ENCODE results near the gene BAHD1.

Gene BAHD1

DNA sequence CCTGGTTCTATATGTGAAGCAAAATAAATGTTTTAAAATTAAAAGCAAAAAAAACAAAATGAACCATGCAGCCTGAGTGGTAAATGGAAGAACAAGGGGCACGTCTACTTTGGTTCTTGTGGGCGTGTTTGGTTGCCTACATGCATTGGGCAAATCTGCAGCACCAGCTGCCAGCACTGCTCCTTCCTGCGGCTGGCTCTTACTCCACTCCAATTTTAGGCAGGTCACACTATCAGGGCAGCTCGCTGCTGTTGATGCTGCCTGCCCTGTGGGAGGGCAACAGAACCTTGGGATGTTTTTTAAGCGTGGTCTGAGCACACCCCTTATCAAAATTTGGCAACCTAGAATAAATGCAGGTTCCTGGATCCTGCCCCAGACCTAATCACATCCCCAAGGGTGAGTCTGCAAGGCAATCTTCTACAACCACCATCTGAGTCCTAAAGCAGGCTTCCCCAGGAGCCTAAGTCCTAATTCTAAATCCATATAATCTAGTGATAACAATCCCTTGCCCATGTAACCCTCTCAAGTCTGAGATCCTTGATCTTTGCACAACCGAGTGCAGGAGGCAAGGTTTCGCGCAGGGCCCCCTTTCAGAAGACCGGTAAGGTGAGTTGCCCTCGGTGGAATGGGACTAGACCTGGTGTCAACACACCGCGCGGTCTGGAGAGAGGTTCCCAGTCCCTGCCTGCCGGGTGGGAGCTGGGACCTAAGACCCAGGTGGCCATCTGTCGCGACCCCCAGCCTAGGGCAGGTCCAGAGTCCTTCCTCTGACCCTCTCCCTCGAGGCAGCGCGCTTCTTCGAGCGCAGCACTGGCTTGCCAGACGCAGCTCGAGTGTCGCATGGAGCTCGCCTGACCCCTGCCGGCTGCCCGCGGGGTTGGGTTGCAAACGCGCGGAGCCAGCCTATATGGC, 19.3 kb upstream of the BAHD1 start:
- DNase-seq (ENCODE audit: low read depth, low spot score), result no peak

DNA sequence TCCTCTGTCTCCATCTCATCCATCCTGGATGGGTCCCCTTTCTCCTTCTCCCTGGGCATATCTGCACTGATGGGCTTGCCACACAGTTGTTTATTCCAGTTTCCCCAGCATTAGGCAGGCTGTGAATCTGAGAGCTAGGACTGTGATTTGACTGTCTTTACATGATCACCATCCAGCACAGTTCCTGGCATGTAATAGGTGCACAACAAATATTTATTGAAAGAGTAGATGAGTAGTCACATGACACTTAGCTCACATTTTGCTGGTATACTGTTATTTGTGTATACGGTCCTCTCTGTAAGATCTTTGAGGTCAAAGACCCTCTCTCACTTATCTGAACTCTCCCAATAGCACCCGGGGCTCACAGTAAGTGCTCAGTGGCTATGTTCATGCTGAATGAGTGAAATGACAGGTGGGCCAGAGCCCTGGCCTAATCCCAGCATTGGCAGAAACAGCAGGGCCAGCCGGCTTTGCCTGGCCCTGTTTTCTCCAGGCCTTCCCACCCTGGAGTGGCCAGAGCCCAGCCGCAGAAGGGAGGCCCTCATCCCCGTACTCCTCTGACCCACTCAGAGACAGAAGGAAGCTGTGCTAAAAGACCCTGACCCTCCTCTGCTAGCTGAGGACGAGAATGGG, 16.2 kb upstream of the BAHD1 start:
- DNase-seq (ENCODE audit: low read depth, low spot score), result no peak
- no peak overlapping the region for H3K27ac ChIP-seq

More for the DNA sequence above, 19.3 kb upstream of the BAHD1 start:
- H3K27ac ChIP-seq, result no peak overlapping the region

DNA sequence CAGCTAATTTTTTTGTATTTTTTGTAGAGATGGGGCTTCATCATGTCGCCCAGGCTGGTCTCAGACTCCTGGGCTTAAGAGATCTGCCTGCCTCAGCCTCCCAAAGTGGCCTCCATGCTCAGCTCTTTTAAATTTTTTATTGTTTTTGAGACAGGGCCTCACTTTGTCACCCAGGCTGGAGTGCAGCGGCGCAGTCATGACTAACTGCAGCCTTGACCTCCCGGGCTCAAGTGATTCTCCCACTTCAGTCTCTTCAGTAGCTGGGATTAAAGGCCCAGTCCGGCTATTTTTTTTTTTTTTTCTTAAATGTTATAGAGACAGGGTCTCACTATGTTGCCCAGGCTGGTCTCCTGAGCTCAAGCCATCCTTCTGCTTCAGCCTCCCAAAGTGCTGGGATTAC, 15.1 kb upstream of the BAHD1 start:
- no peak overlapping the region for H3K27ac ChIP-seq
- no peak for DNase-seq (ENCODE audit: low read depth, low spot score)

DNA sequence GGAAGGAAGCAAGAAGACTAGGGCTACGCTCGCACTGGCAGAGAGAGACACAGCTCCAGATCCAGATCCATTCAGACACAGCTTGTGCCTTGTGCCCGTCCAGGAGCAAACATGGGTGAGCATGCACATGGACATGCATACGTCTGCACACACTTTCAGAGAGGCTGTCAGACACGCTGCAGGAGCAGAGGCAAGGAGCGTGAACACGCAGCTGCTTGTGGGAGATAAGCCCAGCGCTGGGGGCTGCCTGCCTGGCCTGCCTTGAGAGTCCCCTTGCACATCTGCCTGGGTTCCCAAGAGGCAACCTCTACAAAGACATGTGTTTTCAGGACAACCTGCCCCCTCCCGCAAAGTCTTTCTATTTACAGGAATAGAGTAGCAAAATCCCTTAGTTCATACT, 13.6 kb upstream of the BAHD1 start:
- no peak overlapping the region for H3K27ac ChIP-seq
- DNase-seq (ENCODE audit: low read depth, low spot score), result no peak

DNA sequence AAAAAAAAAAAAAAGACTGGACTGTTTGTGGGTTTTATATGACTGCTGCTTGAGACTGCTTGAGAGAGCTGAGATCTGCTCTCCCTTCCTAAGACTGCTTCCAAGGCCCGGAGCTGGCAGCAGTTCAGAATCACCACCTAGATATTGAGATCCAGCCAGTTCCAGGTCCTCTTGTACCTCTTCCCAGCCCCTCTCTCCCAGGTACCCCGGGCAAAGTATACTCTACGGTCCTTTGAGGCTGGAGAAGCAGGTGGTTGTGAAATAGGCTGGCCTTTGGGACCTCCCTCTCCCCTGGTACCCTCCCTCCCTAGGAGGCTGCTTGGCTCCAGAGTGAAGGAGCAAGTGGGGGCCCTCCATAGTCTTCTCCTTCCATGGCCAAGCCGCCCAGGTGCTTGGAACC, 12.6 kb upstream of the BAHD1 start:
- H3K27ac ChIP-seq, result no peak overlapping the region
- no peak for DNase-seq (ENCODE audit: low read depth, low spot score)

DNA sequence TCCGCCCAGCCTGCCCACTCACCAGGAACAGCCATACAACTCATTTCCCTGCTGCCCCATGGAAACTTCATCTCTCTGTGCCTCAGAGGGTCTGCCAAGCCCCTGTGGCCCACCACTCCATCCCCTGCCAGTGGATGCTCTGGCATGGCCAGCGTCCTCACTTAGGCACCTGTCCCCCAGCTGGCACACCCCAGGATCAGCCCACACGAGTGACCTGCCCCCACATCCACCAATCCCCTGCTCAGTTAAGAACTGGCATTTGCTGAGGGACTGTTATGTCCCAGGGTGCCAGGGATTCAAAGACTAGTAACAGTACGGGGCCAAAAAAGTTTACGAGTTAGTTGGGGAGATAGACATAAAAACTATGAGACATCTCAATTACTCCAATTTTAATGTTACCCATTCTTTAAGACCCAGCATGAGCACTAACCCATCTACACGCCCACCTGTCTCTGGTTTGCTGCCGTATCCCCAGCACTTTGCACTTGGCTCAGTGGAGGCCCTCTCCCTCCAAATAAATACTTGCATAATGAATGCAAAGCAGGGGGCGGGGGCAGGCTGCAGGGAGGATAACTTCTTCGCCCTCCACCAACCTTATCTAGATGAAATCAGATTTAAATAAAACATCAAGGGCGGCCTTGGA, 11.6 kb upstream of the BAHD1 start:
- no peak for DNase-seq (ENCODE audit: low read depth, low spot score)
- H3K27ac ChIP-seq, result no peak overlapping the region

DNA sequence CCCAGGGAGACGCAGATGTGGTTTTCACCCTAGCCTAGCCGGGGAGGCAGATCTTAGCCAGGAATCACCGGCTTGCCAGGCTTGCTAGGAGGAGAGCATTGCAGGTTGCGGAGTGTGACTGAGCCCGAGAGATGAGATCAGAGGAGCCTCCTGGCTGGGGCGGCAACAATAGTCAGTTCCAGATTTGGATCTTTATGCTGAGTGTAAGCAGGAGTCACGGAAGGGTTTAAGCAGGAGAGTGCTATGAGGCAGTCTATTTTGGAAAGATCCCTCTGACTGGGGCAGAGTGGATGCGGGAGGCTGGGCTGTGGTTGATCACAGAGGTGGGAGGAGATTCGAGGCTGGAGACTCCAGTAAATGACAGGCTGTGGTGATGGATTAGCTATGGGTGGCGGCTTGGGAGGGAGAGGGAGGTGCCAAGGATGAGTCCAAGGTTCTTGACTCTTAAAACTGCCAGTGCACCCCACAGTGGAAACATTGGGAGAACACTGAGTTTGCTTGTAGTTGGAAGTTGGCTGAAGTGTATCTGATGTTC, 10.4 kb upstream of the BAHD1 start:
- H3K27ac ChIP-seq, result no peak overlapping the region
- DNase-seq (ENCODE audit: low read depth, low spot score), result no peak

DNA sequence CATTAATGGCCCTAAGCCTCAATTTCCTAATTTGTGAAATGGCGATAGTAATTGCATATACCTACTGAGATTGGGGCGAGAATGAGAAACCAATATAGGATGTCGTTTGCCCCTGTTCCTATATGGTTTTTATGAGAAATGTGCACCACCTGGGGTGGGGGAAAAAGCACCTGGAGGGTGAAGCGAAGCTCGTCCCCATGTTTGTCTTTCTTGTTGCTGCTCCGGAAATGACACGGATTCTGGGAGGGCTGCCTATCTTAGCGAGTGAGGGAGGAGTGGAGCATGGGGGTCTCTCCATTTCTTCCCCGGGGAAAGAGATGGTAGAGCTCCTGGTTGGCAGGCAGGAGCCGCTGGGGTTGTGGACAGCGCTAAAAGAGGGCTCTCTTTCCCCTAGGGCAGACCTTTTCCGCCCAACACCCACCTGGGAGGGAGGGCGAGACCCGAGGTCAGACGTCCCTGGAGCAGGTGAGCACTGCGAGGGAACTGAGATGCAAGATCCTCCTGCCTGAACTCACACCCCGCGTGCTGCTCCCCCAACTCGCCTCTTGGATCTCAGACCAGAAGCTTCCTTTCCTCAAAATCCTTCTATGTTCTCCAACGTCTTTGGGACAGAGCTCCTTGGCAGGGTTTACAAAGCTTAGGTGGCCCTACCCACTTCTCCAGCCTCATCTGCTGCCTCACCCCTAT, 5.6 kb upstream of the BAHD1 start:
- DNase-seq (ENCODE audit: low read depth, low spot score), result no peak
- H3K27ac ChIP-seq, result no peak overlapping the region

DNA sequence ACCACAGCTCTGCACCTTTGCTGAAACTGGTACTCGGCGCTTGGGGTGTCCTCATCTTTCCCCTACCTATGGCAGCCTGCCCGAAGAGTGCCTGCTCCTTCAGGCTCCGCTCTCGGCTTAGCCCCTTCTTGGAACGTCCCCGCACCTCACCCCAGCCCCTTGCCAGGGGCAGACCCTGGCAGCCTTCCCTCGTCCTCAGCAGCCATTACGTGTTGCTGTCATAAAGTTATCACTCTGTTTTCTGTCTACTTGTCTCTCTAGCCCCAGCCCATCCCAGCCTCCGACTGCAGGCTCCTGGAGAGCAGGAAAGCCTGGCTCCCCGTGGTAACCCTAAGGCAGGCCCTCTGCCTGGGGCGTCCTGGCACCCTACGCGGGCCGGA, 5.1 kb upstream of the BAHD1 start:
- H3K27ac ChIP-seq, result no peak overlapping the region
- no peak for DNase-seq (ENCODE audit: low read depth, low spot score)

DNA sequence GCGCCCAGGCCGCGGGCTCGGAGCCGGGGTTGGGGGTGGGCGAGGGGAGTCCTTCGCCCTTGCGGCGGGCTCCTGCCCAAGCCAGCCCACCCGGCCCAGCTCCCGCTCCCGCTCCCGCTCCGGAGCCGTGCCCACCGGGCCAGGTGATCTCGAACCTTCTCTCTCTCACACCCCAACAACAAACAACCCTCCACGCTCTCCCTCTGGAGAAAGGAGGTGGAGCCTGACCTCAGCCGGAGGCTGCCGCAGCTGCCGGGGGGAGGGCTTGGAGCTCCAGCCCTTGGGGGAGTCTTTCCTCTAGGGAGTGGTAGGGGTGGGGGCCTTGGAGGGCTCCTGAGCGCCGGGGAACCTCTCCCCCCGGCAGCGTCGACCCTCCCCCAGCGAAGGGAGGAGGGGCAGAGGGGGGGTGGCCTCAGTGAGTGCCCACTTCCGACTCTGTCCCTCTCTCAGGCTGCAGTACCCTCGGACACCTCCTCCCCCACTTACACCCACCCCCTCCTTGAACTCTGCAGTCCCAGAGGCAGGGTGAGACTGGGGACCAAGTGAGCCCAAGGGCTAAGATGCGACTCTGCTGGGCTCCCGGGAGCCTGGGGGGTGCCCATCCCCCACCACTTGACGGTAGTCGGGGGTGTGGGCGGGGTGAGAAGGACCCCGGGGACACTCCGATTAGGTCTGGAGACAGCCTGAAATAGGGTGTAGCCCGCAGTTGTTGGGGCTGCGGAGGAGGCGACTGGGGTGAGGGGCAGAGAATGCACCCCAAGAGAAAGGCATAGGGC, 4.4 kb upstream of the BAHD1 start:
- no peak for DNase-seq (ENCODE audit: low read depth, low spot score)
- H3K27ac ChIP-seq, result no peak overlapping the region

DNA sequence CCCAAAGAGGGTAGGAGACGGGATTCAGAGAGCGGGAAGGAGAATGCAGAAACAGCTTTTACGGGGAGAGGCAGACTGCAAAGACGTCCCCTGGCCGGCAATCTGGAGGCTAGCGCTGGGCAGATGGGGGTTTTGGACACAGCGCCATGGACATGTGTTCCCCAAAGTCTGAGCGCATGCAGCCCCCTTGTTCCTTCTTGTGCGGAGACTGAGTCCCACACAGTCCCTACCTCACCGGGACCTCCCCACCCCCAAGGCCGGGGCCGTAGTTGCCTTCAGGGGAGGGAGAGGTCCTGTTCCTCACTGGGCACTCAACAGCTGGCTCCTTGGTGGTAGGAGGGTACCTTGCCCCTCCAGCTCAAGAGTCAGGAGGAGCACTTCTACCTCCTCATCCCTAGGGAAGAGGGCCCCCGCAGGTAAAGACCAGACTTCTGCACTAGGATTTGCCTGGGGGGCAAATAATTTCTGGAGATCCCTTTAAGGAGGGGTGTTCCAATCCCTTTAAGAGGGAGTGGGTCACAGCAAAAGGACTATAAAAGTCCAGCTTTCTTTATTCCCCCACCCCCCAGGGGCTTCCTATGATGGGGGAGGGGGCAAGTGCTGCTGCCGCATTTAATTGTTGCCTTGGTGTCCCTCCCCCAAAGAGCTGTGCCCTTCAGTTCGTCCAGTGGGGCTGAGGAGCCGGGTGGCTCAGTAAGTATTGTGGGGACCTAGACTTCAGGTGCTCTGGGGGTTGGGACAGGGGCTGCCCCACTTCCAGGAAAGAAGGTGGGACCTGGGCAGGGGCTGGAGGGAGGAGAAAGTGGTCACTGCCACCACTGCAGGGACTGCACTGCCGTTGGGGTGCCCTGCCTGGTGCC, 3.6 kb upstream of the BAHD1 start:
- DNase-seq (ENCODE audit: low read depth, low spot score), result no peak
- H3K27ac ChIP-seq, result no peak overlapping the region

DNA sequence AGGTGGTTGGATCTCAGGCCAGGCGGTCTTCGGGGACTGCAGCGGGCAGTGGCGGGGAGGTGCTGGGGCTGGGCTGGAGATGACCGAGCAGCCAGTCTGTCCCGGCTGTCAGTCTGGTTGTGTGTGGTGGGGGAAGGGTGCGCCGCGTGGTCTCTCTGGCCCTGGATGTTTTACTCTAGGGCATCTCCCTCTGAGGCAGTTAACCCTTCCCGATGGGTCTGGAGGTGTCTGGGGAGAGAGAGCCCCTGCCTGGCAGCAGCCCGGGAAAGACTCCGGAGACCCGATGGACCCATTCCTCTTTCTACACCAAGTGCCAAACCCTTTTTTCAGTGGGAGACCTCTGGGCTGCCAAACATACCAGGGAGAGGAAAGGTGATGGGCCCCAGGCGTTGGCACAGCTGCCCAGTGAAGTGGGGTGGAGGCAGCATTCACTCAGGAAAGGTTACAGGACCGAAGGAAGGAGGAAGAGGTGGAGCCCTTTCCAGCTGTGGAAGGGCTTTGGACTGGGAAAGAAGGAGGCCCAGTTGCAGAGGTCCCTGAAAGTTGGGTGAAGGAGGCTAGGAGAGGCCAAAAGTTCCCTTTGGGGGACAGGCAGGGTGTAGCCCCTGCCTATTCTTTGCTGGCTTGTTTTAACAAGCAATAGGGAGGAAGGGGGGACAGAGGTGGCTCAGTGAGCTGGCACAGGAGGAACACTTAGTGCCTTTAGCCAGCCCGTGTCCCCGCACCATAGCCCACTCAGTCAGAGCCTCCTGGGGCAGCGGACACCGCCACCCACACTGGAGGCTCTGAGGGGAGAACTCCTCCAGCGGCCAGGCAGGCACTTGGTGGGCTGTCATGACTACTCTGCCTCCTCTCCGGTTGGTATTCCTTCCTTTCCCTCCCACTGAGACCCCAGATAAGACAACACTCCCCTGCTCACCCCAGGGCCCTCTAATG, 2.7 kb upstream of the BAHD1 start:
- DNase-seq (ENCODE audit: low read depth, low spot score), result no peak
- H3K27ac ChIP-seq, result no peak overlapping the region

DNA sequence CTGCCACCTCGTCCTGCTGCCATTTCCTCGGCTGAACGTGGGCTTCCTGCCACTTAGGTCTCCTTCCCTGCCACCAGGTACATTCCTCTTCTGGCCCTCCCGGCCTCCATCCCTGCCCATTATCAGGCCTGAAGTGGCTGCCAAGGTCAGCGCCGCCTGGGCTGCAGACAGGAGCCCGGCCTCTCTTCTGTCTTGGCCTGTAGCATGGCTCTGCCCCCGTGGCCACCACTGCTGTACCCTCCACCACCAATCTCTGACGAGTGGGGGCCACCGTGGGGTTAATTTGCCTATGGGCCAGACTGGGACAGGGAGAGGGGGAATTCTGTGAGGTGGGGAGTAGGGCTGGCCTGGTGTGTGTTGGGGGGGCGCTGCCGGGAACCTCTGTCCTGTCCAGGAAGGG, 2.0 kb upstream of the BAHD1 start:
- no peak overlapping the region for H3K27ac ChIP-seq

DNA sequence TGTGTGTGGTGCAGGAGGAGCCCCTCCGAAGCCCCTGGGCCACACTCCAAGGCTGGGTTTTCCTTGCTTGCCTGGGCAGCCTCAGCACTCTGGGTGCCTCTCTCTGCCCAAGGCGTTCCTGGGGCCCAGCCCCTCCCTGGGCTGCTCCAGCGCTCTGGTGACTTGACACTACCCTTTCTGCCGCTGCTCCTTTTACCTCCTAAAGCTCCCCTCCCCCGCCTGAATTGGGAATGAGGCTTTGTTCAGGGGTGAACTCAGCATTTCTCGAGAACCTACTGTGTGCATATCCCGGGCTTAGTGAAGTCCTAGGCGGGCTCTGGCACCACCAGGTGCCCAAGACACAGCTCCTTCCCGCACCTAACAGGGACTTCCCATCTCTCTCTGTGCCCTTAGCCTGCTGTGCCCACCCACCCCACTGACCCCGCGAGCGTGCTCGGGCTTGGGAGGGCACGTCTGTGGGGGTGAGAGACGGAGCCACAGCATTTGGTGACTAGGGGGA, 1.2 kb upstream of the BAHD1 start:
- H3K27ac ChIP-seq, result no peak overlapping the region
- no peak for DNase-seq (ENCODE audit: low read depth, low spot score)

More for the DNA sequence above, 2.0 kb upstream of the BAHD1 start:
- no peak for DNase-seq (ENCODE audit: low read depth, low spot score)

DNA sequence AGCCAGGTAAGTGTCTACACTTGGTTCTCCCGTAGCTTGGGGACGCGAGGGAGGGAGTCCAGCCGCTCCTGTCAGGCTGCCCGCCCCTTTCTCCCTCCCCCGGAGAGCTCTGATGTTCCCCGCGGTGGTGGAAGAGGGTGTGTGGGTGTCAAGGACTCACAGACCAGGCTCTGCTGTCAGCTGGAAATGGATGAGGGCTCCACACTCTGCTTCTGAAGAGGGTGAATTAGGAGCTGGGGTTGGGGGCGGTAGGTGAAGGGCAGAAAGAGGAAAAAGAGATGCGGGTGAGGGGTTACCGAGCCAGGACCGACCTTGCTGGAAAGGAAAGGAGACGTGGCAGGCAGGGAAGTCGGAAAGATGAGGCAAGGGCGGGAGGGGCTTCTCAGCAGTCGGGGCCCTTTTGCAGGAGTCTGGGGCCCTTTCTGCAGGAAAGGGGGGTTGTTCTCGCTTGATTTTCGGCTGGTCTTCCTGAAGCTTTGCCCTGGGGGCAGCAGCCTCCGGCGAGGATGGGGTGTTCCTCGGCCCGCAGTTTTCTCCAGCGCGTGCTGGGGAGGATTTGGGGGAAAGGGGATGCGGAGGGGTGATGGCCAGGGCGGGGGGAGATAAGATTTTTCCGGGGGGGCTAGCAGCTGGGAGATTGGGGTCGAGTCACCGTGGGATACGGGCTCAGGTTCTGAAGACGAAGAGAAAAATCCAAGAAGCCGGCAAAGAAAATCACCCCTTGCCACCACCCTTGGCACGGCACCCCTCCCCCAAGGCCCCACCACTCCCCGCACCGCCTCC, 602 bp upstream of the BAHD1 start:
- no peak for DNase-seq (ENCODE audit: low read depth, low spot score)
- no peak overlapping the region for H3K27ac ChIP-seq

DNA sequence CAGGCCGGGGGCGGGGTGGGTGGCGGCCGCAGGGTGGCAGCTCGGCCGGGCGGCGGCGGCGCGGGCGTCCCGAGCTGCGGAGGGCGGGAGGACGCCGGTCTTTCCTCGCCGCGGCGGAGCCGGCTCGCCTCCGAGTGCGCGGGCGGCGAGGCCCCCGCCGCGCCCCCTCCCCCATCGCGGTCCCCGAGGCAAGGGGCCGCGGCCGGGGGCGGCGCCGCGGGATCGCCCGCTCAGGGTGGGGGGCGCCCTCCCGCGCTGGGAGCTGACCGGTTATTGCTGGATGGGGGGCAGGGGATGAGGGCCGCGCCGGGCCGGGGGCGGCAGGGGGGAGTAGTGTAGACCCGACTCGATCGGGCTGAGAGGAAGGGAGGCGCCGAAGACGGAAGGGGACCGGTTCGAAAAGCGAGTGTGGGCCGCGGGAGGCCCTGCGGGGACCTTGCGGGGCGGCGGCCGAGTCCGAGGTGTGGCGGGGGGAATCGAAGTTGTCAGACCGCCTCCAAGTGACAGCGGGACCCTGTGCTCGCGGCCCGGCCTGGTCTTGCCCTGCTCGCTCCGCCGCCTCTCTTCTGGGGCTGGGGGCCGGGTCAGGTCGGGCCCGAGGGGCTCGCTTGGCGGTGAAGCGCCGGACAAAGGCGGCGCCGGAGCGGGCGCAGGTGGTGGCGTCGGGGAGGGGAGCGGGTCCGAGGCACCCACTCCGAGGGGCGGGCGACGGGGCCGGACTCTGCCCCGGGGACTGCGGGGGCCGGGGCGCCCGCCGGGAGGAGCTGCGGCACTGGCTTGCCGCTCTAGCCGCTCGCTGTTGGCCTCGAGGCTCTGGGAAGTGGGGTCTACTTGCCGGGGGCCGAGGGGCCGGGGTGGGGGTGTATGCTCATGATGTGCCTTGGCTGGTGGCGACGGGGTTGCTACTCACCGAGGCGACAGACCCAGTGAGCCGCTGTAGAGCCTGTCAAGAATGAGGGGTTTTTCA, 1.1 kb downstream of the BAHD1 start:
- no peak for DNase-seq (ENCODE audit: low read depth, low spot score)
- H3K27ac ChIP-seq, result no peak overlapping the region

All from epithelial cell of prostate (primary cell).